ENCODE data around the gene C1QTNF9.

C1QTNF9 gene

DNA sequence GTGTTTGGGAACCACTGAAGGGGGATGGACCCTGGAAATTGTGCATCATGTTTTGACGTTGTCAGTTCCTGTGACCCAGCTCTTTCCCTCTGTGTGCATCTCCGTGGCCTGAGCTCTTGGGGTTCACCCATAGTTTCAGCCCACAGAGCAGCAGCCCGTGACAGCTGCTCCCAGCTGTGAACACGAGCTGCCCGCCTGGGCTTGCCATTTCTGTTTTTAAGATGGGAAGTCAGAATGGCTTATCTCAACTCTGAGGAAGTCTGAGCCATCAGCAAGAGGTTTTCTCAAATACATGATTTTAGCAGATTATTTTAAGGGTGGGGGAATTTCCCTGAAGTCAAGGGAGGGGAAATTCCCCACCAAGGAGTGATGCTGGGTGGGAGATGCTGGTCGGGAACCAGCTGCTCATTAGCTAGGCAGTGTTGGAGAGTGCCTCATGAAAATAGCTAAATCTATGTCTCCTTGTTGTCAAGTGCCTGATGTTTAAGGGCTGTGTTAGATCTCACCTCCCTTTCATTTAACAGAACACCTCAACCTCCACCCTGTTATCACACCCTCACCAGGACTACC lies 34.8 kb upstream of the C1QTNF9 start (continued):
- TF ChIP-seq, protein P1, sequence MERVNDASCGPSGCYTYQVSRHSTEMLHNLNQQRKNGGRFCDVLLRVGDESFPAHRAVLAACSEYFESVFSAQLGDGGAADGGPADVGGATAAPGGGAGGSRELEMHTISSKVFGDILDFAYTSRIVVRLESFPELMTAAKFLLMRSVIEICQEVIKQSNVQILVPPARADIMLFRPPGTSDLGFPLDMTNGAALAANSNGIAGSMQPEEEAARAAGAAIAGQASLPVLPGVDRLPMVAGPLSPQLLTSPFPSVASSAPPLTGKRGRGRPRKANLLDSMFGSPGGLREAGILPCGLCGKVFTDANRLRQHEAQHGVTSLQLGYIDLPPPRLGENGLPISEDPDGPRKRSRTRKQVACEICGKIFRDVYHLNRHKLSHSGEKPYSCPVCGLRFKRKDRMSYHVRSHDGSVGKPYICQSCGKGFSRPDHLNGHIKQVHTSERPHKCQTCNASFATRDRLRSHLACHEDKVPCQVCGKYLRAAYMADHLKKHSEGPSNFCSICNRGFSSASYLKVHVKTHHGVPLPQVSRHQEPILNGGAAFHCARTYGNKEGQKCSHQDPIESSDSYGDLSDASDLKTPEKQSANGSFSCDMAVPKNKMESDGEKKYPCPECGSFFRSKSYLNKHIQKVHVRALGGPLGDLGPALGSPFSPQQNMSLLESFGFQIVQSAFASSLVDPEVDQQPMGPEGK (tag by site-specific recombination; IDR thresholded peaks at IDR 0.05), result no peak
- TF ChIP-seq ZNF324 (tag by site-specific recombination; IDR thresholded peaks at IDR 0.05), result no peak
- no peak for TF ChIP-seq ZNF571 (tag by site-specific recombination; IDR thresholded peaks at IDR 0.05)
- TF ChIP-seq YY2 (tag by site-specific recombination; IDR thresholded peaks at IDR 0.05), result no peak
- no peak for TF ChIP-seq BCL11B (tag by site-specific recombination; IDR thresholded peaks at IDR 0.05; ENCODE audit: low read depth)
- no peak for TF ChIP-seq ZNF157 (tag by site-specific recombination; IDR thresholded peaks at IDR 0.05)
- TF ChIP-seq ZNF112 (tag by site-specific recombination; IDR thresholded peaks at IDR 0.05), result no peak

- no peak overlapping the region for H3K4me3 ChIP-seq (ENCODE audit: low read depth, low read length)
- H3K27ac ChIP-seq (ENCODE audit: extremely low read depth, low read depth, low read length), result no peak overlapping the region
- TF ChIP-seq ZNF600 (tag by site-specific recombination; IDR thresholded peaks at IDR 0.05) (no peak), ZNF561 (tag by site-specific recombination; IDR thresholded peaks at IDR 0.05; ENCODE audit: borderline replicate concordance) (no peak), BCL6B (tag by site-specific recombination; IDR thresholded peaks at IDR 0.05) (no peak), FEZF1 (tag by site-specific recombination; IDR thresholded peaks at IDR 0.05) (no peak), GLIS1 (tag by site-specific recombination; IDR thresholded peaks at IDR 0.05) (no peak), ZNF19 (tag by site-specific recombination; IDR thresholded peaks at IDR 0.05; ENCODE audit: low read depth) (no peak), SETDB1 (IDR thresholded peaks at IDR 0.05; ENCODE audit: insufficient read length, low read length) (no peak), HOXD13 (CRISPR knock-in tag; IDR thresholded peaks at IDR 0.05; ENCODE audit: borderline replicate concordance) (no peak), ZNF544 (tag by site-specific recombination; IDR thresholded peaks at IDR 0.05) (no peak), ZNF404 (tag by site-specific recombination; IDR thresholded peaks at IDR 0.05) (no peak), ZNF335 (tag by site-specific recombination; conservative IDR thresholded peaks at IDR 0.05) (no peak), ZNF341 (tag by site-specific recombination; IDR thresholded peaks at IDR 0.05; ENCODE audit: low read depth) (no peak), ZNF292 (tag by site-specific recombination; IDR thresholded peaks at IDR 0.05; ENCODE audit: borderline replicate concordance, low read depth) (no peak), ZNF239 (tag by site-specific recombination; IDR thresholded peaks at IDR 0.05) (no peak), GFI1B (tag by site-specific recombination; IDR thresholded peaks at IDR 0.05) (no peak), ZNF214 (tag by site-specific recombination; IDR thresholded peaks at IDR 0.05; ENCODE audit: borderline replicate concordance) (no peak), BCL11B (tag by site-specific recombination; IDR thresholded peaks at IDR 0.05; ENCODE audit: low read depth) (no peak), MZF1 (tag by site-specific recombination; IDR thresholded peaks at IDR 0.05; ENCODE audit: borderline replicate concordance) (no peak), ZNF518A (tag by site-specific recombination; conservative IDR thresholded peaks at IDR 0.05; ENCODE audit: low read depth) (no peak)
- TF ChIP-seq, protein P2, sequence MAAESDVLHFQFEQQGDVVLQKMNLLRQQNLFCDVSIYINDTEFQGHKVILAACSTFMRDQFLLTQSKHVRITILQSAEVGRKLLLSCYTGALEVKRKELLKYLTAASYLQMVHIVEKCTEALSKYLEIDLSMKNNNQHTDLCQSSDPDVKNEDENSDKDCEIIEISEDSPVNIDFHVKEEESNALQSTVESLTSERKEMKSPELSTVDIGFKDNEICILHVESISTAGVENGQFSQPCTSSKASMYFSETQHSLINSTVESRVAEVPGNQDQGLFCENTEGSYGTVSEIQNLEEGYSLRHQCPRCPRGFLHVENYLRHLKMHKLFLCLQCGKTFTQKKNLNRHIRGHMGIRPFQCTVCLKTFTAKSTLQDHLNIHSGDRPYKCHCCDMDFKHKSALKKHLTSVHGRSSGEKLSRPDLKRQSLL (tag by site-specific recombination; IDR thresholded peaks at IDR 0.05), result no peak
- H3K9me3 ChIP-seq (ENCODE audit: control insufficient read depth, insufficient read depth, low read depth, low read length), result no peaks in the 10 kb centered on the region
- H3K4me1 ChIP-seq (ENCODE audit: control insufficient read depth, insufficient read depth, low read length), result peaks cover 7% of the 10 kb centered on the region; the same call in 1 of the 2 replicates
- ChIA-PET POLR2A (no interaction called here), CTCF (no interaction called here)
- no peaks in the 10 kb centered on the region for H3K36me3 ChIP-seq (ENCODE audit: control insufficient read depth in 2 of 2, insufficient read depth in 1 of 2, low read length in 2 of 2)
Observed at GRCh38 chr13:24275041-24275440, 34.3 kb upstream of the C1QTNF9 start.

All from HEK293 (cell line).